Liver (tissue), 3 donors: Measurements from ENCODE around the gene CLEC16A.

Experiments used
- ATF3 ChIP-seq: IDR thresholded peaks from 2 replicates; pipeline ENCODE4 v1.6.1; 2016; ENCODE audit warnings: antibody characterized with exemption
- CTCF ChIP-seq: fragments of 150-350 bp; IDR thresholded peaks from 2 replicates; pipeline ENCODE4 v1.5.1; 2017; ENCODE audit warnings: improper control_type of control experiment, low read depth, low read length; ENCODE audit not compliant: missing input control
- MAX ChIP-seq: IDR thresholded peaks from 2 replicates; pipeline ENCODE4 v1.6.1; 2016; ENCODE audit warnings: antibody characterized with exemption
- RAD21 ChIP-seq, 2 donors: IDR thresholded peaks; 2 replicates each; pipeline ENCODE4 v1.6.1; 2016; ENCODE audit warnings: antibody characterized with exemption in 2 of 2, mild to moderate bottlenecking in 2 of 2
- REST ChIP-seq: IDR thresholded peaks from 2 replicates; pipeline ENCODE4 v1.6.1; 2016; ENCODE audit warnings: antibody characterized with exemption, mild to moderate bottlenecking
- SP1 ChIP-seq: IDR thresholded peaks from 2 replicates; pipeline ENCODE4 v1.6.1; 2018; ENCODE audit warnings: antibody characterized with exemption, mild to moderate bottlenecking
- TAF1 ChIP-seq: conservative IDR thresholded peaks from 2 replicates; pipeline ENCODE4 v1.6.1; 2016; ENCODE audit warnings: antibody characterized with exemption, mild to moderate bottlenecking
- donor health status: healthy.
- donor health status: healthy.

DNA sequence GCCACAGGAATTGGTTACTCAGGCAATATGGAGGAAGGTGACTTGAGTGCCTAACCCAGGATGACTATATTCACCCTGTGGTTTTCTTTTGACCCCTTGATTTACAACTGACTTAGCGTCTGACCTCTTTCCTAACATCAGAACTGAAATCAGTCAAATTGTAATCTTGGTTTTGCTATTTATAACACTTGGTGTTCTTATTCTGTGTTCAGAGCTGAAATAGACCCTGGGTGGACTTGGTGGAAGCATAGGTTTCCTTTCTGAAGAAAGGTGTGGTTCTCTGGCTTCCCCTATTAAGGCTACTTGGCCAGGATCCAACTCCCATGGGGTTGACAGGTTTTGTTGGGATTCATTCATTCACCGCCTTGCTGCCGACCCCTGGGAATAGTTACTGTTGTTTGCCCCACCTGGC lies 80.8 kb downstream of the CLEC16A start:
- no peak for TF ChIP-seq MAX
- TF ChIP-seq CTCF, result no peak
- no peak for TF ChIP-seq SP1
- TF ChIP-seq REST, result no peak
- TF ChIP-seq RAD21 (IDR thresholded peaks at IDR 0.05), result no peak
- TF ChIP-seq ATF3, result no peak
- no peak for TF ChIP-seq TAF1
